ENCODE results near the gene C5orf63. TPM values are rescaled to one million over a fixed set of nuclear protein-coding genes. Genes with fewer than 3 reads are reported as not detected.

Gene C5orf63
- polyA plus RNA-seq, 1 donor from 2014 or later: not detected

DNA sequence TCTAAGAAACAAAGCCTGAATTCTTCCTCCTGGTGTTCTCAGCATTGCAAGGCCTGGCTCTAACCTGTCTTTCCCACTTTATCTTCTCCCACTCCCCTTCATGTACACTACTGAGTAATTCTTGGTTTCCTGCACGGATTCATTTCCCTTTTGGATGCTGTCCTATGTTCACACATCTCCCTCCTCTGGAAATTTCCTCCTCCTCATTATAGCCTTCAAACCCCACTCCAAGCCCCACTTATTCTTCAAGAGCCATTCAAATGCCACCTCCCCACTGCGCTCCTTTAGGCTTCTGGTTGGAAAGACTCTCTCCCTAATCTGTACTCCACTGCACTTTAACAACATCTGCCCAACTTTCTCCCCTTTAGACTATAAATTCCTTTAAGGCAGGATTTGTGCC, 28.2 kb upstream of the C5orf63 start:
- Histone ChIP-seq H3K9ac (ENCODE audit: low read length) (no peak overlapping the region), H2AFZ (ENCODE audit: low read depth, low read length) (no peak overlapping the region), H3K9me2 (ENCODE audit: insufficient read depth, low read length) (no peaks in the 10 kb centered on the region), H3K9me3 (ENCODE audit: low read length) (no peaks in the 10 kb centered on the region), H3F3A (ENCODE audit: insufficient read depth, low read length, poor library complexity, severe bottlenecking) (no peaks in the 10 kb centered on the region), H4K20me1 (ENCODE audit: insufficient read depth) (no peaks in the 10 kb centered on the region), H3K79me2 (replicated peaks; ENCODE audit: insufficient read depth, low read length) (no peaks in the 10 kb centered on the region), H3K27ac (ENCODE audit: low read length) (no peak overlapping the region), H3K27me3 (ENCODE audit: insufficient read depth, low read depth, low read length) (no peaks in the 10 kb centered on the region), H3K36me3 (ENCODE audit: insufficient read depth, low read length) (no peaks in the 10 kb centered on the region), H3K4me3 (ENCODE audit: low read length) (no peak overlapping the region), H3K4me2 (ENCODE audit: low read length) (no peak overlapping the region)
- TF ChIP-seq EZH2 (IDR thresholded peaks at IDR 0.05; ENCODE audit: borderline replicate concordance, insufficient read depth, low read length, poor library complexity, severe bottlenecking) (no peak), SMC3 (conservative IDR thresholded peaks at IDR 0.05; ENCODE audit: poor library complexity) (no peak), RAD21 (conservative IDR thresholded peaks at IDR 0.05) (no peak), MXI1 (conservative IDR thresholded peaks at IDR 0.05; ENCODE audit: poor library complexity, severe bottlenecking) (no peak), POLR2AphosphoS5 (IDR thresholded peaks at IDR 0.05) (no peak), TAF1 (IDR thresholded peaks at IDR 0.05; ENCODE audit: low read depth) (no peak), EP300 (conservative IDR thresholded peaks at IDR 0.05; ENCODE audit: poor library complexity, severe bottlenecking) (no peak)
- TF ChIP-seq, protein P1, sequence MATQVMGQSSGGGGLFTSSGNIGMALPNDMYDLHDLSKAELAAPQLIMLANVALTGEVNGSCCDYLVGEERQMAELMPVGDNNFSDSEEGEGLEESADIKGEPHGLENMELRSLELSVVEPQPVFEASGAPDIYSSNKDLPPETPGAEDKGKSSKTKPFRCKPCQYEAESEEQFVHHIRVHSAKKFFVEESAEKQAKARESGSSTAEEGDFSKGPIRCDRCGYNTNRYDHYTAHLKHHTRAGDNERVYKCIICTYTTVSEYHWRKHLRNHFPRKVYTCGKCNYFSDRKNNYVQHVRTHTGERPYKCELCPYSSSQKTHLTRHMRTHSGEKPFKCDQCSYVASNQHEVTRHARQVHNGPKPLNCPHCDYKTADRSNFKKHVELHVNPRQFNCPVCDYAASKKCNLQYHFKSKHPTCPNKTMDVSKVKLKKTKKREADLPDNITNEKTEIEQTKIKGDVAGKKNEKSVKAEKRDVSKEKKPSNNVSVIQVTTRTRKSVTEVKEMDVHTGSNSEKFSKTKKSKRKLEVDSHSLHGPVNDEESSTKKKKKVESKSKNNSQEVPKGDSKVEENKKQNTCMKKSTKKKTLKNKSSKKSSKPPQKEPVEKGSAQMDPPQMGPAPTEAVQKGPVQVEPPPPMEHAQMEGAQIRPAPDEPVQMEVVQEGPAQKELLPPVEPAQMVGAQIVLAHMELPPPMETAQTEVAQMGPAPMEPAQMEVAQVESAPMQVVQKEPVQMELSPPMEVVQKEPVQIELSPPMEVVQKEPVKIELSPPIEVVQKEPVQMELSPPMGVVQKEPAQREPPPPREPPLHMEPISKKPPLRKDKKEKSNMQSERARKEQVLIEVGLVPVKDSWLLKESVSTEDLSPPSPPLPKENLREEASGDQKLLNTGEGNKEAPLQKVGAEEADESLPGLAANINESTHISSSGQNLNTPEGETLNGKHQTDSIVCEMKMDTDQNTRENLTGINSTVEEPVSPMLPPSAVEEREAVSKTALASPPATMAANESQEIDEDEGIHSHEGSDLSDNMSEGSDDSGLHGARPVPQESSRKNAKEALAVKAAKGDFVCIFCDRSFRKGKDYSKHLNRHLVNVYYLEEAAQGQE (IDR thresholded peaks at IDR 0.05; ENCODE audit: borderline replicate concordance): no peak
- TF ChIP-seq, protein P2, sequence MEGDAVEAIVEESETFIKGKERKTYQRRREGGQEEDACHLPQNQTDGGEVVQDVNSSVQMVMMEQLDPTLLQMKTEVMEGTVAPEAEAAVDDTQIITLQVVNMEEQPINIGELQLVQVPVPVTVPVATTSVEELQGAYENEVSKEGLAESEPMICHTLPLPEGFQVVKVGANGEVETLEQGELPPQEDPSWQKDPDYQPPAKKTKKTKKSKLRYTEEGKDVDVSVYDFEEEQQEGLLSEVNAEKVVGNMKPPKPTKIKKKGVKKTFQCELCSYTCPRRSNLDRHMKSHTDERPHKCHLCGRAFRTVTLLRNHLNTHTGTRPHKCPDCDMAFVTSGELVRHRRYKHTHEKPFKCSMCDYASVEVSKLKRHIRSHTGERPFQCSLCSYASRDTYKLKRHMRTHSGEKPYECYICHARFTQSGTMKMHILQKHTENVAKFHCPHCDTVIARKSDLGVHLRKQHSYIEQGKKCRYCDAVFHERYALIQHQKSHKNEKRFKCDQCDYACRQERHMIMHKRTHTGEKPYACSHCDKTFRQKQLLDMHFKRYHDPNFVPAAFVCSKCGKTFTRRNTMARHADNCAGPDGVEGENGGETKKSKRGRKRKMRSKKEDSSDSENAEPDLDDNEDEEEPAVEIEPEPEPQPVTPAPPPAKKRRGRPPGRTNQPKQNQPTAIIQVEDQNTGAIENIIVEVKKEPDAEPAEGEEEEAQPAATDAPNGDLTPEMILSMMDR (IDR thresholded peaks at IDR 0.05; ENCODE audit: poor library complexity, severe bottlenecking): no peak

DNA sequence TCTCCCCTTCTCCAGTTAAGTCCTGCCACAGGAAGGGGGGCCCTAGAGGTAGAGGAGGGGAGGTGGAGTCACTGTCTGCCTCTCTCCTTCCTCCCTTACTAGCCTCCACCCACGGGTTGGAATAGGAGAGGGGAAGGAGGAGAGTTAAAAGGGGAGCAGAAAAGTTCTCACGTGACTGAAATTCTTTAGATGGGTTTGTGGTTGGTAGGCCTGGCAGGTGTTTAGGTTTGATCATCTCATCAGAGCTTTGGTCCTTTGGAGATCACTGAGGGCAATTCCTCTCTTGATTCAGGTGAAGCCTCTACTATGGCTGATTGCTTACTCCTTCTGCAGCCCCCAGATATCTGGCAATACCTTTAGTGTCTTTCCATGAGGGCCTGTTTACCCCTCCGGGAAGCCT, 24.9 kb upstream of the C5orf63 start:
- Histone ChIP-seq H4K20me1 (ENCODE audit: insufficient read depth) (no peaks in the 10 kb centered on the region), H3K9me3 (ENCODE audit: low read length) (no peaks in the 10 kb centered on the region), H3K79me2 (replicated peaks; ENCODE audit: insufficient read depth, low read length) (no peaks in the 10 kb centered on the region), H3K36me3 (ENCODE audit: insufficient read depth, low read length) (no peaks in the 10 kb centered on the region), H3K9me2 (ENCODE audit: insufficient read depth, low read length) (no peaks in the 10 kb centered on the region), H3K9ac (ENCODE audit: low read length) (no peak overlapping the region), H2AFZ (ENCODE audit: low read depth, low read length) (no peak overlapping the region), H3K27me3 (ENCODE audit: insufficient read depth, low read depth, low read length) (no peaks in the 10 kb centered on the region), H3K4me2 (ENCODE audit: low read length) (no peak overlapping the region), H3K27ac (ENCODE audit: low read length) (no peak overlapping the region), H3K4me3 (ENCODE audit: low read length) (no peak overlapping the region), H3F3A (ENCODE audit: insufficient read depth, low read length, poor library complexity, severe bottlenecking) (no peaks in the 10 kb centered on the region)
- no peak for TF ChIP-seq MXI1 (conservative IDR thresholded peaks at IDR 0.05; ENCODE audit: poor library complexity, severe bottlenecking)
- TF ChIP-seq EZH2 (IDR thresholded peaks at IDR 0.05; ENCODE audit: borderline replicate concordance, insufficient read depth, low read length, poor library complexity, severe bottlenecking): no peak
- TF ChIP-seq, protein P1 (IDR thresholded peaks at IDR 0.05; ENCODE audit: borderline replicate concordance): no peak
- no peak for TF ChIP-seq POLR2AphosphoS5 (IDR thresholded peaks at IDR 0.05)
